HTR-8/SVneo (cell line): ENCODE results near the gene ASTL.

Experiments used
- DNase-seq: peaks from one replicate; pipeline ENCODE4 v3.0.0; 2011; ENCODE audit warnings: low spot score, mixed read lengths; ENCODE audit not compliant: insufficient read length
- FAIRE-seq: peaks from 2 replicates; lab custom pipeline; 2011; peaks lifted over from hg19 to GRCh38; lab: Jason Lieb, UNC

Gene ASTL

GRCh38 chr2:96131813-96132745 is 6.2 kb downstream of the ASTL start:
- peak; percentile 55 for FAIRE-seq
- no peak for DNase-seq

- DNase-seq (no peak), FAIRE-seq (no peak)
Measured at GRCh38 chr2:96131152-96131812, 7.0 kb downstream of the ASTL start.

- DNase-seq (no peak), FAIRE-seq (no peak)
Measured at GRCh38 chr2:96130483-96130882, 7.8 kb downstream of the ASTL start.

- DNase-seq (no peak), FAIRE-seq (peak; percentile 84)
Measured at GRCh38 chr2:96129528-96130120, 8.7 kb downstream of the ASTL start.

GRCh38 chr2:96128456-96128855 is 9.8 kb downstream of the ASTL start:
- DNase-seq (no peak), FAIRE-seq (no peak)

GRCh38 chr2:96124406-96125265 is 13.7 kb downstream of the ASTL start:
- FAIRE-seq (peak; percentile 64), DNase-seq (no peak)

DNA sequence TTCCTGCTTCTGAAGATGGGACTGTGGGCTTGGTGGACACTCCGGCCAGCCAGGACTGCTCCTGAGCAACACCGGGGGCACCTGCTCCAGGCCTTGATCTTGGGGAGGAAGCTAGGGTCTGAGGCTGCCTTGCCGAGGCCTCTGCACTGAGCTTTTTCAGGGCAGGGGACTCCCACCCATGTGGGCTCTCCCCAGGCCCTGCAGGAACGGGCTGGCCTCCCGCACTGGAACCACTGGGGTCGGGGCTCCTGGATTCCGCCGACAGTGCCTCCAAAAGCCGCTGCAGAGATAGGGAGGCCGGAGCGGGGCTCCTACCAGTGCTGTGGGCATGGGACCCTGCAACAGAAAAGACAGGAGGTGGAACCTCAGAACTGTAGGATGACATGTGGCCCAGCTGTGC is 14.4 kb downstream of the ASTL start:
- FAIRE-seq: no peak
- DNase-seq: no peak

DNA sequence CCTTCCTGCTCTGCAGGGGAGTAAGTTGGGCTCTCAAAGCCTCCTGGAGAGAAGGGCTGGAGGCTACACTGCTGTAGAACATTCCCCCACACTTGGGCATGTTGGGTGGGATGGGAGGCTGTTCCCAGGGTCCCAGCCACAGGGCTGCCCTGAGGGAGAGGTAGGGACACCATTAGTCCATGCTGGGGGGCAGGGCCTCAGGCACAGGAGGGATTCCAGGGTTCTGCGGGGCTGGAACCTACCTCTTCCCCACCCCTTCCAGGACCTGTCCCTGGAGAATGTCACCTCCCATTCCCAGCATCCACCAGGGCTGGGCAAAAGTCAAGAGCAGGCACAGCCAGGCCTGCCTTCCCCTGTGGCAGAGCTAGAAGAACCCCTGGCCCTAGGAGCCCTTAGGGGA is 15.0 kb downstream of the ASTL start:
- DNase-seq (no peak), FAIRE-seq (no peak)

DNA sequence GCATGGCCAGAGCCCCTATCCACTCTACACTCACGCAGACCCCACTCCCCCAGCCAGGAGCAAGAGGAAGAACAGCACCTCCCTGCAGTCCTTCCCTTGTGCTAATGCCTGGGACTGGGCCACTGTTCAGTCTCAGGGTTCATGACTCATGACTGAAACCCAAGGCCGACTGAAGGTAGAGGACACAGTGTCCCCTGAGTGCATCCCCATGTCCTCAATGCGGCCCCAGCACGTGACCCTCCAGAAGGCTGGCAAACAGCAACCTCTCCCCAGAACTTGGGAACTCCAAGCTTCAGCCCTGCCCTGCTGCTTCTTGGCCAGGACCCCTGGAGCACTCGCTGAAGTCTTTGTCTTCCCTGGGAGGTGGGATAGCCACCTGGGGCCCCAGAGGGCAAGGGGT is 15.9 kb downstream of the ASTL start:
- DNase-seq: no peak
- no peak for FAIRE-seq

- DNase-seq (no peak), FAIRE-seq (peak; percentile 33)
Measured at GRCh38 chr2:96121414-96121813, 16.9 kb downstream of the ASTL start.

DNA sequence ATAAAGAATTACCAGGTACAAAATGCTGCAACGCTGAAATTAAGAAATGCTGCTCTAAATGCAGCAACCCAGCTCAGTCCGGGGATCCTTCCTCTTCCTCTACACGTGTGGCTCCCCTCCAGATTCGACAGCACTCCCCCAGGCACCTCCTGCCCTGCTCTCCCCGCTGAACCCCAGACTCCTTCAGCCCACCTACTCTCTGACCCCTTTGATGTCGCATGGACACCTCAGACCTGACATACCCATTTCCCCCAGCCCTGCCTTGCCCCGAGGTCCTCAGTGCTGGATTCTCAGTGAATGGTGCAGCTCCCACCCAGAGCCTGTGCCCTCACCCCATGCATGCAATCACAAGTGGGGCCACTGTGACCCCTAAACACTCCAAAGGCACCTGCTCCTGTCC is 17.3 kb downstream of the ASTL start:
- FAIRE-seq (no peak), DNase-seq (no peak)

DNA sequence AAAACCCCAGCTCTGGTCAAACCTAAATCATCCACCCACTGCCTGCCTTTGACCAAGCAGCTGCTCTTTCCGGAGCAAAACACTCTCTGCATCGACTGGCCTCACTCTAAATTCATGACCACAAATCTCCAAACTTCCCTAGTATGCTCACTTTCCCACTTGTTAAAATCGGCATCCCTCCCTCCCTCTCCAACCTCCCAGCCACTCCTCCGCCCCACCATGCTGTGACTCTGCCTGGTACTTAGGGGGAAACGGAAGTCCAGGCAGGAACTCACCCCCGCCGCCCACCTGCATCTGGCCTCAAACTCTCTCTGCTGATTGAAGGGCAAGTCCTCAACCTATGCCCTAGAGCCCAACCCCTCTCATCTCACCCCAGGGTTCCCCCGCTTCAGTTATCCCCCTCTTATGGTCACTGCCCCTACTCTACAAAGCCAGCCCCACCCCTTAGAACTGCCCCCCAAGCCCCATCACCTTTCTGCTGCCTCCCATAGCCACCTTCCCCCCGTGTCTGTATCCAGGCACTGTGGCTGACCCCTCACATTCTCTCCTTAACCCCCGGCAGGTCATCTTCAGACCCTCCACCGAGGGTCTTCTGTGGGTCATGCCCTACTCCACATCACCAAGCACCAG is 18.1 kb downstream of the ASTL start:
- DNase-seq (no peak), FAIRE-seq (peak; percentile 68)

DNA sequence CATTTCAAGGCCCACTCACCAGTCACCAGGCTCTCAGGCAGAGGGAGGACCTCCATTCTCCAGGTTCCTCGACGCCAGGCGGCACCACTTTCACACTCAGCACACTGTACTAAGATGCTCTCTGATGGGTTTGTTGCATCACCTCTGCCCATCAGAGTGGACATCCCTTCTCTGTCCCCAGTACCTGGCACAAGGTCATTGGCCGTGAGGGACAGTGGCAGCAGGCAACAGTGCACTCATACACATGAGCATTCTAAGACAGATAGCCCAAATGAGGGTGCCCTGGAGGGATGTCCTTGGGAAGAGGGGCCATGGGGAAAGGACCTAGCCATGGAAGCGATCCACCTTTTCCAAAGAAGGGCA is 18.9 kb downstream of the ASTL start:
- DNase-seq (no peak), FAIRE-seq (peak; percentile 82)

GRCh38 chr2:96118698-96119388 is 19.5 kb downstream of the ASTL start:
- DNase-seq: no peak
- peak; percentile 87 for FAIRE-seq

DNA sequence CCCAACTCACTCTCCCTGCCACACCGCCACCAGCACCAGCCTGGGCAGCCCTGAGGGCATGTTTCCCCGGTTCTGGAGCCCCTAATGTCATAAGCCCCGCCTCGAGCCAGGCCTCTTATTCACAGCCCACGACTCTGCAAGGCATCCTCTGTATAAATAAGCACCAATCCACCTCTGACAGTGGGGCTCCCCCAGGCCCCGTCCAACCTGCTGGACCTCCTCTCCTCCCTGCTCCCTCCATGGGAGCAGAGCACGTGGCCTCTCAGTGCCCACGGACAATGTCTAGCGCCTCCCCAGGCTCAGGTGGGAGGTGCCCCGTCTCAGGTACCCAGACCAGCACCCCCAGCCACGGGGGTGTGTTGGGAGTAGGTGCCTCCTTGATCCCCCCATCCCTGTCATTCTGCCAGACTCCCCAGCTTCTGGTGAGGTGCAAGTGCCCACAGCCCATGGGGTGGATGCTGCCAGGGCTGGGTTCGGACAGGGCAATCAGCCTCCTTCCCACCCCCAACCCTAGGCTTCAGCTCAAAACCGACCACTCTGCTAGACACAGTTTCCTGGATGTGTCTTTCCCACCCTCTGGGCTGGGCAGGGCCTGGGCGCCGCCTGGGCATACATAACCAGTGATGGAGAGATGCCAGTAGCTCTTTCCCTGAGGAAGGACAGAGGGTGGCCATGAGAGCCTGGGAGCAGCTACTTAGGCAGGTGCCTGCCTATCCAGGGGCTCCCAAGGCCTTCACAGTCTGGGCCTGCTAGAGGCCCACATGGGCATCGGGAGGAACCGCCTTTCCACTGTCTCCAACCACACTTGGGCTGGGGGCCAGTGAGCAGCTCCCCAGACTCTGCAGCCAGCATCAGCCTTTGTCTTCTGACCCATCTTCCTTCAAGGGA is 20.4 kb downstream of the ASTL start:
- FAIRE-seq: peak; percentile 49
- no peak for DNase-seq

- DNase-seq (peak; percentile 92), FAIRE-seq (peak; percentile 91)
Measured at GRCh38 chr2:96116879-96117533, 21.3 kb downstream of the ASTL start.

DNA sequence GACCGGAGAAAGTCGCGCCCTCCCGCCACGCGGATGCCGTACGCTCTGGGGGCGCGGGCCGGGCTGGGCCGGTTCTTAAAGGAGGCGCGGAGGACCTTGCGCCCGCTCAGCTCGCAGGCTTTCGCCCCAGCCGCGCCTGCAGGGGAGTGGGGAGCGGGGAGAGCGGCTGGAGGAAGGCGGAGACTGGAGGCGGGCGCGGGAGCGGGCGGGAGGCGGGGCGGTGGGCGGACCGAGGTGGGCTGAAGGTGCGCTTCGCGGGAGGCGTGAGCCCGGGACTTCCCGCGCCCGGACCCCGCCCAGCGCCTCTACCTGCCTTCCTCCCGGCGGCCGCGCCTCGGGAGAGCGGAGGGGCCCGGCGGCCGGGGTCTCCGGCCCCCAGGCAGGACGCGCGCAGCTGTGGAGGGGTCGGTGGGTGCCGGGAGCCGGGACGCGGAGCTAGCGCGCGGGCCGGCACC is 21.9 kb downstream of the ASTL start, which contains the start of gene ADRA2B:
ADRA2B (minus strand) TSS at position 148 of the 455 bp plus-strand sequence. CDS start 422 bp downstream, outside the sequence.
- DNase-seq: no peak
- FAIRE-seq: peak; percentile 60
